DOHH2 (cell line): ENCODE results near the gene UBXN11.

Source experiments
- H3F3A ChIP-seq: fragments of 200-600 bp; sonication (generic), shearing (Covaris generic); 2 replicates; pipeline ENCODE4 v1.6.0; 2016; ENCODE audit warnings: antibody characterized with exemption, mild to moderate bottlenecking; ENCODE audit not compliant: control insufficient read depth, insufficient read depth
- H3K27ac ChIP-seq: fragments of 200-600 bp; sonication (generic); 2 replicates; pipeline ENCODE4 v1.5.1; 2014; ENCODE audit warnings: low read depth, mild to moderate bottlenecking, low read length, moderate library complexity
- H3K27me3 ChIP-seq: fragments of 200-600 bp; sonication (generic); 2 replicates; pipeline ENCODE4 v1.6.1; 2014; ENCODE audit warnings: mild to moderate bottlenecking, low read length, mixed read lengths; ENCODE audit not compliant: control insufficient read depth
- H3K36me3 ChIP-seq: fragments of 200-600 bp; sonication (generic); 2 replicates; pipeline ENCODE4 v1.6.1; 2014; ENCODE audit warnings: mild to moderate bottlenecking, low read length, moderate library complexity, mixed read lengths; ENCODE audit not compliant: control insufficient read depth
- H3K4me1 ChIP-seq: fragments of 200-600 bp; sonication (generic); 2 replicates; pipeline ENCODE4 v1.6.1; 2014; ENCODE audit warnings: mild to moderate bottlenecking, low read length, mixed read lengths; ENCODE audit not compliant: control insufficient read depth
- H3K4me2 ChIP-seq: fragments of 200-600 bp; sonication (generic); 2 replicates; pipeline ENCODE4 v1.6.0; 2014; ENCODE audit warnings: mild to moderate bottlenecking, low read length, moderate library complexity
- H3K4me3 ChIP-seq: fragments of 200-600 bp; sonication (generic); 2 replicates; pipeline ENCODE4 v1.5.1; 2014; ENCODE audit warnings: mild to moderate bottlenecking, low read length, mixed read lengths
- H3K79me2 ChIP-seq: fragments of 200-600 bp; sonication (generic); 2 replicates; pipeline ENCODE4 v1.6.1; 2014; ENCODE audit warnings: mild to moderate bottlenecking, low read length, mixed read lengths; ENCODE audit not compliant: control insufficient read depth
- H3K9me2 ChIP-seq: fragments of 200-600 bp; sonication (generic); replicated peaks from 2 replicates; pipeline ENCODE4 v1.6.1; 2014; ENCODE audit warnings: mild to moderate bottlenecking, low read length, mixed read lengths; ENCODE audit not compliant: control insufficient read depth
- H3K9me3 ChIP-seq: fragments of 200-600 bp; sonication (generic); 2 replicates; pipeline ENCODE4 v1.6.1; 2014; ENCODE audit warnings: antibody characterized with exemption, low read length, mixed read lengths; ENCODE audit not compliant: control insufficient read depth, insufficient read depth
- H4K20me1 ChIP-seq: fragments of 200-600 bp; sonication (generic); 2 replicates; pipeline ENCODE4 v1.6.0; 2014; ENCODE audit warnings: low read depth, mild to moderate bottlenecking, antibody characterized with exemption, low read length, moderate library complexity; ENCODE audit not compliant: control insufficient read depth, insufficient read depth
- EZH2phosphoT487 ChIP-seq: fragments of 200-600 bp; sonication (generic); IDR thresholded peaks from 2 replicates; pipeline ENCODE4 v1.6.1; 2017; ENCODE audit warnings: borderline replicate concordance, mild to moderate bottlenecking, antibody characterized with exemption, low read length, moderate library complexity, mixed read lengths
- TF ChIP-seq, protein P1 (sequence below): fragments of 200-600 bp; sonication (generic); IDR thresholded peaks from one replicate; pipeline ENCODE4 v1.5.1; 2014; ENCODE audit warnings: antibody characterized with exemption, mild to moderate bottlenecking, low read depth, low read length; ENCODE audit not compliant: poor library complexity, severe bottlenecking

The UBXN11 gene

DNA sequence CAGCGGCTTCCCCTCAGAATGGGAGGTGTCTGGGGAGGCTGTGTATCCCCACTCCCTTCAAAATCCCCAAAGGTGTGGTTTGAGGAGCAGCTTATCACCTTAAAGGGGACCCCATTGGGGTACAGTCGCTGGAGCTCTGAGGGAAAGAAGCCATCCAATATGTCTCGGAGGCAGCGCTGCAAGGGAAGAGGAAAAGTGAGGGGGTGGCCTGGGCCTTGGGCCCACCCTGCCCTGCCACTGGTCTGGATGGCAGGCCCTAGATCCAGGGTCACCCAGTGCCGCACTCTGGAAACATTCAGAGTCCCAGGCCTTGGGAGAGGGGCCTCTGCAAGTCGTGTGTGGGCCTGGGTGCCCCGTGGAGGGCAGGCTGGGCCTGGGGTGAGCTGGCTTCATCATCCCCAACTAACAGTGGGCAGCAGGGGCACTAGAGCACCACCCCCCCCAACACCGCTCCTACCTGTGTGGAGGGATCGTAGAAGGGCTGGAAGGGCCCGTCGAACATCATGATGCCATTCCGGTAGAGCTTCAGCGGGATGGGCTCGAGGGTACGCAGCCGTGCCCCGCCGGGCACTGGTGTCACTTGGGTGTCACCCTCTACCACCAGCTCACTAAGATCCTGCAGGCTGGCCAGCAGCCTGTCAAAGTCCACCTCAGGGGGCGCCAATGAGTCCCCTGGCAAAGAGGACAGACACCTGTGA lies 20.9 kb downstream of the UBXN11 start:
- no peaks in the 10 kb centered on the region for H4K20me1 ChIP-seq
- peaks cover 2% of the 10 kb centered on the region; the same call in 1 of the 2 replicates for H3K79me2 ChIP-seq
- peak overlapping the region; percentile 7; the same call in 1 of the 2 replicates for H3K4me2 ChIP-seq
- no peak overlapping the region for H3K4me3 ChIP-seq
- peaks cover 18% of the 10 kb centered on the region for H3K36me3 ChIP-seq
- H3K9me2 ChIP-seq, result no peaks in the 10 kb centered on the region
- peaks cover 39% of the 10 kb centered on the region for H3F3A ChIP-seq
- no peaks in the 10 kb centered on the region for H3K9me3 ChIP-seq
- TF ChIP-seq, protein P1, sequence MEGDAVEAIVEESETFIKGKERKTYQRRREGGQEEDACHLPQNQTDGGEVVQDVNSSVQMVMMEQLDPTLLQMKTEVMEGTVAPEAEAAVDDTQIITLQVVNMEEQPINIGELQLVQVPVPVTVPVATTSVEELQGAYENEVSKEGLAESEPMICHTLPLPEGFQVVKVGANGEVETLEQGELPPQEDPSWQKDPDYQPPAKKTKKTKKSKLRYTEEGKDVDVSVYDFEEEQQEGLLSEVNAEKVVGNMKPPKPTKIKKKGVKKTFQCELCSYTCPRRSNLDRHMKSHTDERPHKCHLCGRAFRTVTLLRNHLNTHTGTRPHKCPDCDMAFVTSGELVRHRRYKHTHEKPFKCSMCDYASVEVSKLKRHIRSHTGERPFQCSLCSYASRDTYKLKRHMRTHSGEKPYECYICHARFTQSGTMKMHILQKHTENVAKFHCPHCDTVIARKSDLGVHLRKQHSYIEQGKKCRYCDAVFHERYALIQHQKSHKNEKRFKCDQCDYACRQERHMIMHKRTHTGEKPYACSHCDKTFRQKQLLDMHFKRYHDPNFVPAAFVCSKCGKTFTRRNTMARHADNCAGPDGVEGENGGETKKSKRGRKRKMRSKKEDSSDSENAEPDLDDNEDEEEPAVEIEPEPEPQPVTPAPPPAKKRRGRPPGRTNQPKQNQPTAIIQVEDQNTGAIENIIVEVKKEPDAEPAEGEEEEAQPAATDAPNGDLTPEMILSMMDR, result peak; percentile 73
- no peak for TF ChIP-seq EZH2phosphoT487
- peak overlapping the region; percentile 98; the same call in 1 of the 2 replicates for H3K27ac ChIP-seq
- H3K27me3 ChIP-seq, result no peaks in the 10 kb centered on the region
- peaks cover 61% of the 10 kb centered on the region for H3K4me1 ChIP-seq

GRCh38 chr1:26284597-26285347 lies 21.7 kb downstream of the UBXN11 start:
- no peaks in the 10 kb centered on the region for H3K27me3 ChIP-seq
- H3K9me2 ChIP-seq, result no peaks in the 10 kb centered on the region
- no peak overlapping the region for H3K27ac ChIP-seq
- H3K4me3 ChIP-seq, result no peak overlapping the region
- peaks cover 18% of the 10 kb centered on the region for H3K36me3 ChIP-seq
- H3F3A ChIP-seq, result peaks cover 33% of the 10 kb centered on the region
- no peaks in the 10 kb centered on the region for H4K20me1 ChIP-seq
- TF ChIP-seq, protein P1, result peak; percentile 92
- no peak for TF ChIP-seq EZH2phosphoT487
- H3K4me2 ChIP-seq, result peak overlapping the region; percentile 7; the same call in 1 of the 2 replicates
- peaks cover 4% of the 10 kb centered on the region; the same call in 1 of the 2 replicates for H3K79me2 ChIP-seq
- no peaks in the 10 kb centered on the region for H3K9me3 ChIP-seq
- H3K4me1 ChIP-seq, result peaks cover 59% of the 10 kb centered on the region

DNA sequence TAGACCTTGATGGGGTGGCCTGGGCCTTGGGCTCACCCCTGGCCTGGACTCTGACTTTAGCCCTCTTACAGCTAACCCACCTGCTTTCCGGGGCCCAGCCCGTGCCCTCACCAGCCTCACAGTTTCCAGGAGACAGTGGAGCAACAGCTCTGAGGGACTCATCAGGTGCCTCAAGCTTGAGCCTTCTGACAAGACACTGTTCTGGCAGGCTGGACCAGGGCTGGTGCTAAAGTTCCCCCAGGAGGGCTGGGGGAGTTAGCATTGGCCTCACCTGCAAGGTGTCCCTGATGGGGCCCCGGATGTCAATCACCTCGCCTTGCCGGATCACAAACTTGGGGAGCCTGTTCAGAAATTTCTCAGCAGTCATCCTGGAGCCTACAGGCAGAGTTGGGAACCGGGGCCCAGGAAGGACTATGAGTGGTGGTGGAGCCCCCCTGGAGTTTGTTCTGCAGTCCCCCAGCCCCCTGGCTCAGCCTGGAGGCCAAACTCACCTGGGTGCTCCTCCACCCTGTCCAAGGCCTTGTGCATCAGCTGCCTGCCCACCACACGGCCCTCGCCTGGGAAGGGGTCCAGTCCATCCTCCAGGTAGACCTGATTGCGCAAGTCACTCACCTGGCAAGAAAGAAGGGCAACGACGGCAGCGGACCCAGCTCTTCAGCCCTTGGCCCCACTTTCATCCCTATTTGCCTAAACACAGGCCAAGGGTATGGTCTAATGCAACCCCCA lies 22.4 kb downstream of the UBXN11 start:
- Histone ChIP-seq H3K27ac (no peak overlapping the region), H3K9me2 (no peaks in the 10 kb centered on the region), H3K79me2 (peaks cover 8% of the 10 kb centered on the region; the same call in 1 of the 2 replicates), H3F3A (peaks cover 29% of the 10 kb centered on the region), H3K36me3 (peaks cover 22% of the 10 kb centered on the region), H3K9me3 (no peaks in the 10 kb centered on the region), H3K4me1 (peaks cover 58% of the 10 kb centered on the region), H3K4me2 (no peak overlapping the region), H3K4me3 (no peak overlapping the region), H4K20me1 (no peaks in the 10 kb centered on the region), H3K27me3 (no peaks in the 10 kb centered on the region)
- TF ChIP-seq, protein P1, result no peak
- TF ChIP-seq EZH2phosphoT487, result no peak
